ENCODE data around the gene GATB.

Gene GATB

DNA sequence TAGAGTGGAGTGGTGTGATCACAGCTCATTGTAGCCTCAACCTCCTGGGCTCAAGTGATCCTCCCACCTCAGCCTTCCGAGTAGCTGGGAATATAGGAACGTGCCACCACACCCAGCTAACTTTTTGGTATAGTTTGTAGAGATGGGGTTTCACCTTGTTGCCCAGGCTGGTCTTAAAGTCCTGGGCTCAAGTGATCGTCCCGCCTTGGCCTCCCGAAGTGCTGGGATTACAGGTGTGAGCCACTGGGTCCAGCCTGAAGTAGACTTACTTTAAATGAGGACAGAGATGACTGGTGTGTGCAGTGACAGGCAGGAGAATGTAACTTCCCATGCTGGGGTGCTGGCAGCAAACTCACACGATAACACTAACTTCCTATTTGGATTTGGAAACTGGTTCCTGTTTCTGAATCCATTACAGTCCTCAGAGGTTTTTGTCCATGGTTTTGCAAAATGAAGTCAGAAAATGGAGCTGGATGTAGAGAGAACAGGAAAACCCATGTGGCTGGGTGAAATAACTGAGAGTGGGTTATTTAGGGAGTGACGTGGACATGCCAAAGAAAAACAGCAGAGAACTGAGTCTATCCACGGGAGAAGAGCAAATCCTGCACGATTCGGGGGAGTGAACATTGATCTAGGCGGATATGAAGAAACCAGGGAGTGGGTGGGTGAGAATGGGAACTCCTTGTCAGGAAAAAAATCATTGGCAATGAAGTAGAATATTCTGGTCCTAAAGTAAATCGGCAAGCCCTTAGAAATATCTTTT, 95.6 kb downstream of the GATB start:
- Histone ChIP-seq H3K36me3 (ENCODE audit: control insufficient read depth in 4 of 4, insufficient read depth in 4 of 4, low read length in 3 of 4) (no peaks in the 10 kb centered on the region), H3K27me3 (replicated peaks in 2 of 5; ENCODE audit: control insufficient read depth in 4 of 5, insufficient read depth in 5 of 5, low read length in 4 of 5) (no peaks in the 10 kb centered on the region), H3K9me3 (ENCODE audit: control extremely low read depth in 1 of 5, control insufficient read depth in 4 of 5, insufficient read depth in 2 of 5, low read depth in 1 of 5, low read length in 4 of 5) (no peaks in the 10 kb centered on the region), H3K27ac (ENCODE audit: insufficient read depth in 1 of 2, low read depth in 1 of 2, low read length in 2 of 2, poor library complexity in 1 of 2, severe bottlenecking in 2 of 2) (no peak overlapping the region), H3K4me1 (ENCODE audit: control extremely low read depth in 1 of 4, control insufficient read depth in 4 of 4, insufficient read depth in 4 of 4, low read length in 3 of 4) (no peaks in the 10 kb centered on the region), H3K4me3 (ENCODE audit: control insufficient read depth in 1 of 7, extremely low read depth in 1 of 7, insufficient read depth in 4 of 7, low read depth in 2 of 7, low read length in 6 of 7) (no peak overlapping the region)
- ChIA-PET POLR2A (interaction anchor here (1.1 kb wide), 1 partner anchor 10 kb away, joined by 6 read pairs; no protein-coding TSS in a partner anchor), CTCF (no interaction called here)
- WGBS (ENCODE audit: insufficient coverage): 96% methylated on average over 10 of the region's 12 CpGs
- peak in 1 of 3 donors; percentile 5 for DNase-seq

- 100% methylated on average over 2 of the region's 2 CpGs for WGBS (ENCODE audit: insufficient coverage)
- POLR2A ChIA-PET: interaction anchor here (1.1 kb wide), 1 partner anchor 11 kb away, joined by 6 read pairs; no protein-coding TSS in a partner anchor
- DNase-seq: peak in 1 of 3 donors; percentile 15
- no peak overlapping the region for H3K4me3 ChIP-seq (ENCODE audit: control insufficient read depth in 1 of 7, extremely low read depth in 1 of 7, insufficient read depth in 4 of 7, low read depth in 2 of 7, low read length in 6 of 7)
- CTCF ChIA-PET: interaction anchor here (0.8 kb wide), 1 partner anchor 13 kb away, joined by 3 read pairs; no protein-coding TSS in a partner anchor
- no peaks in the 10 kb centered on the region for H3K27me3 ChIP-seq (replicated peaks in 2 of 5; ENCODE audit: control insufficient read depth in 4 of 5, insufficient read depth in 5 of 5, low read length in 4 of 5)
- H3K36me3 ChIP-seq (ENCODE audit: control insufficient read depth in 4 of 4, insufficient read depth in 4 of 4, low read length in 3 of 4): no peaks in the 10 kb centered on the region
- H3K9me3 ChIP-seq (ENCODE audit: control extremely low read depth in 1 of 5, control insufficient read depth in 4 of 5, insufficient read depth in 2 of 5, low read depth in 1 of 5, low read length in 4 of 5): no peaks in the 10 kb centered on the region
- no peaks in the 10 kb centered on the region for H3K4me1 ChIP-seq (ENCODE audit: control extremely low read depth in 1 of 4, control insufficient read depth in 4 of 4, insufficient read depth in 4 of 4, low read length in 3 of 4)
- no peak overlapping the region for H3K27ac ChIP-seq (ENCODE audit: insufficient read depth in 1 of 2, low read depth in 1 of 2, low read length in 2 of 2, poor library complexity in 1 of 2, severe bottlenecking in 2 of 2)
Measured at GRCh38 chr4:151664289-151664688, 96.5 kb downstream of the GATB start.

- no peak overlapping the region for H3K4me3 ChIP-seq (ENCODE audit: control insufficient read depth in 1 of 7, extremely low read depth in 1 of 7, insufficient read depth in 4 of 7, low read depth in 2 of 7, low read length in 6 of 7)
- no peaks in the 10 kb centered on the region for H3K36me3 ChIP-seq (ENCODE audit: control insufficient read depth in 4 of 4, insufficient read depth in 4 of 4, low read length in 3 of 4)
- no peaks in the 10 kb centered on the region for H3K27me3 ChIP-seq (replicated peaks in 2 of 5; ENCODE audit: control insufficient read depth in 4 of 5, insufficient read depth in 5 of 5, low read length in 4 of 5)
- no peaks in the 10 kb centered on the region for H3K9me3 ChIP-seq (ENCODE audit: control extremely low read depth in 1 of 5, control insufficient read depth in 4 of 5, insufficient read depth in 2 of 5, low read depth in 1 of 5, low read length in 4 of 5)
- DNase-seq: no peak
- WGBS (ENCODE audit: insufficient coverage): 92% methylated on average over 1 of the region's 7 CpGs
- ChIA-PET CTCF (interaction anchor here (0.7 to 1.2 kb wide), 4 partner anchors 13 to 620 kb away, joined by 3 read pairs; no protein-coding TSS in a partner anchor), POLR2A (no interaction called here)
- H3K4me1 ChIP-seq (ENCODE audit: control extremely low read depth in 1 of 4, control insufficient read depth in 4 of 4, insufficient read depth in 4 of 4, low read length in 3 of 4): no peaks in the 10 kb centered on the region
- no peak overlapping the region for H3K27ac ChIP-seq (ENCODE audit: insufficient read depth in 1 of 2, low read depth in 1 of 2, low read length in 2 of 2, poor library complexity in 1 of 2, severe bottlenecking in 2 of 2)
Measured at GRCh38 chr4:151663109-151663508, 97.7 kb downstream of the GATB start.

GRCh38 chr4:151661873-151662272, 98.9 kb downstream of the GATB start:
- WGBS (ENCODE audit: insufficient coverage): 92% methylated on average over 4 of the region's 7 CpGs
- ChIA-PET POLR2A (no interaction called here), CTCF (no interaction called here)

DNA sequence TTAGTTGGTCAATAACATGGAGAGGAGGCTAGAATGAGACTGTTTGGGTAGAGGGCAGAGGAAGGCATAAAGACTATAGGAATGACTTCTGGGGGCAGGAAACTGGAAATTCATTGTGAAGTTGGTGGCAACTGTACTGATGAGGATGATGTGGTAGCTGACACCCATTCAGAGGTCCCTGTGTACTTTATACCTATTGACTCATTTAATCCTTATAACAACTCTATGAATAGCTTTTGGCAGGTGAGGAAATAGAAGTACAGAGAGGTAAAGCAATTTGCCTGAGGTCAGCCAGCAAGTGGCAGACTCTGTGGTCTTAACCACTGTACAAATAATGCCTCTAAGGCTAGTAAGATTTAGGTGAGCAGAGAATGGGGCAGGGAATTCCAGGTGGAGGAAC, 100.1 kb downstream of the GATB start:
- CTCF ChIA-PET: no interaction called here
- no peak for DNase-seq
- H3K36me3 ChIP-seq (ENCODE audit: control insufficient read depth in 4 of 4, insufficient read depth in 4 of 4, low read length in 3 of 4): no peaks in the 10 kb centered on the region
- H3K4me1 ChIP-seq (ENCODE audit: control extremely low read depth in 1 of 4, control insufficient read depth in 4 of 4, insufficient read depth in 4 of 4, low read length in 3 of 4): no peaks in the 10 kb centered on the region
- no peak overlapping the region for H3K4me3 ChIP-seq (ENCODE audit: control insufficient read depth in 1 of 7, extremely low read depth in 1 of 7, insufficient read depth in 4 of 7, low read depth in 2 of 7, low read length in 6 of 7)
- H3K27me3 ChIP-seq (replicated peaks in 2 of 5; ENCODE audit: control insufficient read depth in 4 of 5, insufficient read depth in 5 of 5, low read length in 4 of 5): no peaks in the 10 kb centered on the region
- POLR2A ChIA-PET: no interaction called here
- H3K9me3 ChIP-seq (ENCODE audit: control extremely low read depth in 1 of 5, control insufficient read depth in 4 of 5, insufficient read depth in 2 of 5, low read depth in 1 of 5, low read length in 4 of 5): no peaks in the 10 kb centered on the region
- H3K27ac ChIP-seq (ENCODE audit: insufficient read depth in 1 of 2, low read depth in 1 of 2, low read length in 2 of 2, poor library complexity in 1 of 2, severe bottlenecking in 2 of 2): no peak overlapping the region

More at GRCh38 chr4:151661873-151662272, 98.9 kb downstream of the GATB start:
- Histone ChIP-seq H3K27me3 (replicated peaks in 2 of 5; ENCODE audit: control insufficient read depth in 4 of 5, insufficient read depth in 5 of 5, low read length in 4 of 5) (no peaks in the 10 kb centered on the region), H3K9me3 (ENCODE audit: control extremely low read depth in 1 of 5, control insufficient read depth in 4 of 5, insufficient read depth in 2 of 5, low read depth in 1 of 5, low read length in 4 of 5) (no peaks in the 10 kb centered on the region), H3K4me1 (ENCODE audit: control extremely low read depth in 1 of 4, control insufficient read depth in 4 of 4, insufficient read depth in 4 of 4, low read length in 3 of 4) (no peaks in the 10 kb centered on the region), H3K36me3 (ENCODE audit: control insufficient read depth in 4 of 4, insufficient read depth in 4 of 4, low read length in 3 of 4) (no peaks in the 10 kb centered on the region), H3K27ac (ENCODE audit: insufficient read depth in 1 of 2, low read depth in 1 of 2, low read length in 2 of 2, poor library complexity in 1 of 2, severe bottlenecking in 2 of 2) (no peak overlapping the region), H3K4me3 (ENCODE audit: control insufficient read depth in 1 of 7, extremely low read depth in 1 of 7, insufficient read depth in 4 of 7, low read depth in 2 of 7, low read length in 6 of 7) (no peak overlapping the region)
- DNase-seq: no peak

DNA sequence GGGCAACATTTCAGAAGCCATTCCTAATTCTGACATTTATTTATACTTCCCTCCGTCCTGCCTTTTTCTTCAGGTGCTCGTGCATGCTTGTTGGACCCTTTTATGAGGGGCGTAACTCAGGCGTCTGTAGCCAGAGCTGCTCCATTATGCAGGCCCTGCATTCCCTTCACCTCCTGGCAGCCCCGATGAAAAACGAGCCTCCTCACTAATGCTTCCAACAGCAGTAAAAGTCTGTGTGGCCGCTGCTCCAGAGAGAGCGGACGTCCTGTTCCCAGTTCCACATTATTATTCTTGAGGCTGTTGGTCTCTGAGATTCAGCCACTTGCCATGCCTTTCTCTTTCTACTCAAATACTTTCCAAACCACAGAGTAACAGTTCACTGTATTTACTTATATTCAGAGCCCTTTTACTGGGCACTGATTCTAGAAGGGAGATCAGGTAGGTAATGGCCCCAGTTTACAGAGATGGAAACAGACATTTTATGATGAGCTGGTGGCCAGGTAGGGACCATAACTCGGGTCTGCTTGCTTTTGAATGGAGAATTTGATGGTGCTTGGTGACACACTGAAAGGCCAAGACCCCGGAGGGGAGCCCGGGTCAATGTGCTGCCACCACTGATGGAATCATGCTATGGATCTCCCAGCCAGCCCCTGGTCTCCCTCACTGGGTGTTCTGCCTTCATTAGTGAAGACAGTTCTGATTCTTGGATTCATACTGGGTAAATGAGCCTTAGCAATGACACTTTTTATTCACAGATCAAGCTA, 101.0 kb downstream of the GATB start:
- ChIA-PET CTCF (interaction anchor here (2.7 kb wide), 1 partner anchor 7 kb away, joined by 9 read pairs; no protein-coding TSS in a partner anchor), POLR2A (no interaction called here)
- no peak overlapping the region for H3K27ac ChIP-seq (ENCODE audit: insufficient read depth in 1 of 2, low read depth in 1 of 2, low read length in 2 of 2, poor library complexity in 1 of 2, severe bottlenecking in 2 of 2)
- 90% methylated on average over 11 of the region's 12 CpGs for WGBS (ENCODE audit: insufficient coverage)
- no peak overlapping the region for H3K4me3 ChIP-seq (ENCODE audit: control insufficient read depth in 1 of 7, extremely low read depth in 1 of 7, insufficient read depth in 4 of 7, low read depth in 2 of 7, low read length in 6 of 7)
- no peak for DNase-seq
- H3K27me3 ChIP-seq (replicated peaks in 2 of 5; ENCODE audit: control insufficient read depth in 4 of 5, insufficient read depth in 5 of 5, low read length in 4 of 5): no peaks in the 10 kb centered on the region
- H3K4me1 ChIP-seq (ENCODE audit: control extremely low read depth in 1 of 4, control insufficient read depth in 4 of 4, insufficient read depth in 4 of 4, low read length in 3 of 4): no peaks in the 10 kb centered on the region
- H3K36me3 ChIP-seq (ENCODE audit: control insufficient read depth in 4 of 4, insufficient read depth in 4 of 4, low read length in 3 of 4): no peaks in the 10 kb centered on the region
- no peaks in the 10 kb centered on the region for H3K9me3 ChIP-seq (ENCODE audit: control extremely low read depth in 1 of 5, control insufficient read depth in 4 of 5, insufficient read depth in 2 of 5, low read depth in 1 of 5, low read length in 4 of 5)

DNA sequence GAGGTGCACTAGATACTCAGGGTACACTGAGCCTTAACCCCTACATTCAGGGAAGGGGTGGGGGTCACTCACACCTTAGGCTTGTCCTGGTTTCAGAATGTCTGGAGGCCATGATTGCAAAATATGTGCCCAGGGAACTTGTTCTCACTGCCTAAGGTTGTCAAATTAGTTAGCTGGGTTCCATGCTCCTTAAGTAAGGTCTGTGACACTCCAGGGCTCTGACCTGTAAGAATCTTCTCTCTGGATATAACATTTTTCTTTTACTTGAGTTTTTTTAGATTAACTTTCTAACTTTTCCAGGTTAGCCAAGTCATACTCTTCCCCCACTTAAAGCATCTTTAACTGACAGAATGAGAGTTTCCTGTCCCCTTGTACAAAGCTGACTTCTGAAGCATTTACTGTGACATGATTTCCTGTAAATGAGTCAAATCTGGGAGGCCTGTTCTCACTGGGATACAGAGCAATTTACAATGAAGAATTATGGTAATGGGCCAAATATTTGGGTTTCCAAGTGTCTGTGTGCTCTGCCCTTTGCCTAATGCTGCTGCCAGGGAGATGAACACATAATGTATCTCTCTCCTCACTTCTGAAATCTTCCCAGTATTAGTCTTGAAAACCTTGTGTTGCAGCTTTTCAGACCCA, 101.7 kb downstream of the GATB start:
- POLR2A ChIA-PET: no interaction called here
- no peaks in the 10 kb centered on the region for H3K9me3 ChIP-seq (ENCODE audit: control extremely low read depth in 1 of 5, control insufficient read depth in 4 of 5, insufficient read depth in 2 of 5, low read depth in 1 of 5, low read length in 4 of 5)
- DNase-seq: no peak
- CTCF ChIA-PET: interaction anchor here (0.8 to 2.7 kb wide), 2 partner anchors 8 to 9 kb away, joined by 4 to 9 read pairs; no protein-coding TSS in a partner anchor
- no peaks in the 10 kb centered on the region for H3K27me3 ChIP-seq (replicated peaks in 2 of 5; ENCODE audit: control insufficient read depth in 4 of 5, insufficient read depth in 5 of 5, low read length in 4 of 5)
- no peak overlapping the region for H3K4me3 ChIP-seq (ENCODE audit: control insufficient read depth in 1 of 7, extremely low read depth in 1 of 7, insufficient read depth in 4 of 7, low read depth in 2 of 7, low read length in 6 of 7)
- no peaks in the 10 kb centered on the region for H3K4me1 ChIP-seq (ENCODE audit: control extremely low read depth in 1 of 4, control insufficient read depth in 4 of 4, insufficient read depth in 4 of 4, low read length in 3 of 4)
- no peak overlapping the region for H3K27ac ChIP-seq (ENCODE audit: insufficient read depth in 1 of 2, low read depth in 1 of 2, low read length in 2 of 2, poor library complexity in 1 of 2, severe bottlenecking in 2 of 2)
- no peaks in the 10 kb centered on the region for H3K36me3 ChIP-seq (ENCODE audit: control insufficient read depth in 4 of 4, insufficient read depth in 4 of 4, low read length in 3 of 4)
